Peyer's patch (tissue), 4 donors: ENCODE data around the gene PHGDH.

Experiments used
- CTCF ChIP-seq, 6 experiments: fragments of 450-650 bp in 4 of 6; fragments of 200-600 bp in 2 of 6; sonication (generic) in 1 of 6; IDR thresholded peaks; one replicate each; pipeline ENCODE4 v1.5.1; 2017 to 2019; ENCODE audit warnings: antibody characterized with exemption in 6 of 6, mild to moderate bottlenecking in 3 of 6, moderate library complexity in 1 of 6
- POLR2A ChIP-seq, 2 donors: fragments of 450-650 bp; IDR thresholded peaks; one replicate each; pipeline ENCODE4 v1.5.1; 2017; ENCODE audit warnings: antibody characterized with exemption in 2 of 2, mild to moderate bottlenecking in 2 of 2, moderate library complexity in 2 of 2

GRCh38 chr1:119743308-119743707, 31.6 kb downstream of the PHGDH start:
- TF ChIP-seq CTCF (IDR thresholded peaks at IDR 0.05) (no peak), POLR2A (IDR thresholded peaks at IDR 0.05) (no peak)
